SK-N-MC (cell line): ENCODE data around the gene COL27A1.

Experiments used
- EZH2 ChIP-seq: fragments of 200-600 bp; sonication (generic); IDR thresholded peaks from one replicate; pipeline ENCODE4 v1.6.1; 2017; ENCODE audit warnings: antibody characterized with exemption
- POLR2AphosphoS5 ChIP-seq: IDR thresholded peaks from 2 replicates; pipeline ENCODE4 v1.6.1; 2012; ENCODE audit warnings: mild to moderate bottlenecking, low read depth, low read length, borderline replicate concordance

DNA sequence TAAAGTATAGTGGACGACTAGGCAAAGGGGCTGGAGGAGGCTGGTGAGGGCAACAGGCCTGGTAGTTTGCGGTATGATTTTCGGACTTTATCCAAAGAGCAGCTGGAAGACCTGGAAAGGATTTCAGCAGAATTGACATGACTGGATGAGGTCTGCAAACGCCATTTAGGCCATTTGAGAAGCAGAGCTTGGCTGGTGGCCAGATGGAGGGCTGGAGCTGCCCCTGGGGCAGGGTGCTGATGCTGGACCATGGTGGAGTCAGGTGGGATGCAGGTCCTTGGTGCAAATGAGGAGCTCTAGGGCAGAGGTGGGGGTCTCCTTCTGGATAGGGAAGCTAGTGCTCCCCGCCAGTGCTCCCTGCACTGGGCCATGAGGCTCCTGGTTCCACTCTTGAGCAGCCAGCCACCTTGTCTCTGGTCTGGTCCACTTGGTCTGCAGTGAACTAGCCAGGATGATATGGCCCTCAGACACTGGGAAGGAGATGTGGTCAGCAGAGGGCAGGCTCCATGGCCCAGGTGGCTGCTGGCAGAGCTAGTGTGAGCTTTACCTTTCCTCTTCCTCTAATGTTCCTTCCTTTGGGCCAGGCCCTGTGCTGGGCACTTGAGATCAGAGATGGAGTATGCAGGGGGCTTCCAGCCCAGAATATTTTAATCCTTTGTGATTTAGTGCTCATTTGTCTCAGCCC is 31.4 kb downstream of the COL27A1 start:
- TF ChIP-seq EZH2 (no peak), POLR2AphosphoS5 (no peak)
